Neuron (in vitro differentiated cells): ENCODE results near the gene IL1RL1.

Source experiments
- H2AFZ ChIP-seq: one replicate; pipeline ENCODE4 v1.6.1; 2013; ENCODE audit warnings: low read depth, mild to moderate bottlenecking, inconsistent platforms, low read length, moderate library complexity
- H3K27me3 ChIP-seq: one replicate; pipeline ENCODE4 v1.6.1; 2013; ENCODE audit warnings: low read length; ENCODE audit not compliant: insufficient read depth
- H3K36me3 ChIP-seq: one replicate; pipeline ENCODE4 v1.6.1; 2013; ENCODE audit warnings: low read length; ENCODE audit not compliant: insufficient read depth
- H3K4me1 ChIP-seq: one replicate; pipeline ENCODE4 v1.6.1; 2013; ENCODE audit warnings: low read length; ENCODE audit not compliant: insufficient read depth
- H3K4me3 ChIP-seq: 2 replicates; pipeline ENCODE4 v1.5.1; 2013; ENCODE audit warnings: mild to moderate bottlenecking, low read length, moderate library complexity
- H3K9me3 ChIP-seq: one replicate; pipeline ENCODE4 v1.6.1; 2013; ENCODE audit warnings: low read length

IL1RL1 gene

GRCh38 chr2:102279391-102279735 lies 32.0 kb upstream of the IL1RL1 start:
- Histone ChIP-seq H2AFZ (no peak overlapping the region), H3K4me1 (no peaks in the 10 kb centered on the region), H3K9me3 (no peaks in the 10 kb centered on the region), H3K36me3 (no peaks in the 10 kb centered on the region), H3K27me3 (no peaks in the 10 kb centered on the region), H3K4me3 (no peak overlapping the region)

DNA sequence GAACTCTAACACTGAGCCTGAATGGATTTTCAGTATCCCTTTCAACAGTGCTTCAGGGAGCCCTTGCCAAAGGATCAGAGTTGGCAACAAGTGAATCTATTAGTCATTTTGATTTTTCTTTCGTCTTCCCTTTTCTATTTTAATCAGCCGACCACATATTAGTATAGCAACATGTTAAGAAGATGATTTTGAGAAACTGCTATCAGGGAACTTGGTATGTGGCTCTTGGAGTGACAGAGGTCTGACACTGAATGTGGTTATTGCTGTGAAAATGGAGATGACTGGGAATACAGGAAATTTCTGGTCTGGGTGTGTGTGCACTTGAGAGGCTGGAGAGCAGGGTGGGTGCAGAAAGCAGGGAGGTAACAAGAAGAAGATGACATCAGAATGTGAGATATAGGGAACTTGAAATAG lies 28.7 kb upstream of the IL1RL1 start:
- Histone ChIP-seq H2AFZ (no peak overlapping the region), H3K9me3 (no peaks in the 10 kb centered on the region), H3K27me3 (no peaks in the 10 kb centered on the region), H3K36me3 (no peaks in the 10 kb centered on the region), H3K4me3 (no peak overlapping the region), H3K4me1 (no peaks in the 10 kb centered on the region)

- H3K36me3 ChIP-seq: no peaks in the 10 kb centered on the region
- no peaks in the 10 kb centered on the region for H3K9me3 ChIP-seq
- H3K4me3 ChIP-seq: no peak overlapping the region
- H3K27me3 ChIP-seq: no peaks in the 10 kb centered on the region
- no peaks in the 10 kb centered on the region for H3K4me1 ChIP-seq
- H2AFZ ChIP-seq: no peak overlapping the region
Observed at GRCh38 chr2:102283996-102284395, 27.4 kb upstream of the IL1RL1 start.

DNA sequence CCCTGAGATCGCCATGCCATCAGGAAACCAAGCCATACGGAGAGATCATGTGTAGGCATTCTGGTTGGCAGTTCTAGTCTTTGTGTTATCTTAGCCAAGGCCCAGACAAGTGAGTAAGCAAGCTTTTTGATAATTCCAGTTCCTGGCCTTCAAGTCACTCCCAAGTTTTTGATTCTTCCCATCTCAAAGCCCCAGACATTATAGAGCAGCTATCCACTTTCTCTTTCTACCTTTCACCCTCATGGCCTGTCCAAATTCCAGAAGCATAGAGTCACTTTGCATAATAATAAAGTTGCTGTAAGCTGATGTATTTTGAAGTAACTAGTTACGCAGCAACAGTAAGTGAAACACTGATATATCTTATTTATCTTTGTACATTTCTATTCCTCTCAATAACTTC lies 26.8 kb upstream of the IL1RL1 start:
- no peaks in the 10 kb centered on the region for H3K36me3 ChIP-seq
- H3K27me3 ChIP-seq: no peaks in the 10 kb centered on the region
- no peaks in the 10 kb centered on the region for H3K9me3 ChIP-seq
- no peak overlapping the region for H2AFZ ChIP-seq
- no peaks in the 10 kb centered on the region for H3K4me1 ChIP-seq
- H3K4me3 ChIP-seq: no peak overlapping the region

- Histone ChIP-seq H3K36me3 (no peaks in the 10 kb centered on the region), H3K4me3 (no peak overlapping the region), H2AFZ (no peak overlapping the region), H3K9me3 (no peaks in the 10 kb centered on the region), H3K27me3 (no peaks in the 10 kb centered on the region), H3K4me1 (no peaks in the 10 kb centered on the region)
Observed at GRCh38 chr2:102285368-102285767, 26.0 kb upstream of the IL1RL1 start.

DNA sequence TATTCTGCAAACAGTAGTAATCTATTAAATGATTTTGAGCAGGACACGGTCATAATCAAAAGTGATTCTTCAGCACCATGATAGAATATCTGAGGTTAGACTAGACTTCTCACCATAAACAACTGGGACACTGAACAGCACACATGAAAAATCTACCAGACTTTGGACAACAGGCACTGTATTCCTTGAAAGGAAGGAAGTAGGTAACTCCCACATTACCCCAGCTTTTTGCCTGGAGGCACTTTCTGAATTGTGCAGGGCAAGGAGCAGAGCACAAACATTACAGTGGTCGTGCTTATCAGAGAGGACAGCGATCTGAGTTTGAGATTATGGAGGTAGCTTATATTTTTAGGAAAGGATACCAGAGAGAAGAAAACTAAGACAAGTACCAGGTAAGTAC lies 25.3 kb upstream of the IL1RL1 start:
- Histone ChIP-seq H3K4me1 (no peaks in the 10 kb centered on the region), H3K9me3 (no peaks in the 10 kb centered on the region), H3K27me3 (no peaks in the 10 kb centered on the region), H2AFZ (no peak overlapping the region), H3K36me3 (no peaks in the 10 kb centered on the region), H3K4me3 (no peak overlapping the region)

- H2AFZ ChIP-seq: no peak overlapping the region
- H3K4me3 ChIP-seq: no peak overlapping the region
- H3K4me1 ChIP-seq: no peaks in the 10 kb centered on the region
- H3K27me3 ChIP-seq: no peaks in the 10 kb centered on the region
- H3K9me3 ChIP-seq: no peaks in the 10 kb centered on the region
- no peaks in the 10 kb centered on the region for H3K36me3 ChIP-seq
Observed at GRCh38 chr2:102289129-102289528, 22.2 kb upstream of the IL1RL1 start.

- Histone ChIP-seq H3K36me3 (no peaks in the 10 kb centered on the region), H3K27me3 (no peaks in the 10 kb centered on the region), H2AFZ (no peak overlapping the region), H3K4me3 (no peak overlapping the region), H3K4me1 (no peaks in the 10 kb centered on the region), H3K9me3 (no peaks in the 10 kb centered on the region)
Observed at GRCh38 chr2:102290594-102290993, 20.8 kb upstream of the IL1RL1 start.

- Histone ChIP-seq H3K4me3 (no peak overlapping the region), H3K27me3 (no peaks in the 10 kb centered on the region), H3K36me3 (no peaks in the 10 kb centered on the region), H2AFZ (no peak overlapping the region), H3K9me3 (no peaks in the 10 kb centered on the region), H3K4me1 (no peaks in the 10 kb centered on the region)
Observed at GRCh38 chr2:102291319-102292075, 19.9 kb upstream of the IL1RL1 start.

DNA sequence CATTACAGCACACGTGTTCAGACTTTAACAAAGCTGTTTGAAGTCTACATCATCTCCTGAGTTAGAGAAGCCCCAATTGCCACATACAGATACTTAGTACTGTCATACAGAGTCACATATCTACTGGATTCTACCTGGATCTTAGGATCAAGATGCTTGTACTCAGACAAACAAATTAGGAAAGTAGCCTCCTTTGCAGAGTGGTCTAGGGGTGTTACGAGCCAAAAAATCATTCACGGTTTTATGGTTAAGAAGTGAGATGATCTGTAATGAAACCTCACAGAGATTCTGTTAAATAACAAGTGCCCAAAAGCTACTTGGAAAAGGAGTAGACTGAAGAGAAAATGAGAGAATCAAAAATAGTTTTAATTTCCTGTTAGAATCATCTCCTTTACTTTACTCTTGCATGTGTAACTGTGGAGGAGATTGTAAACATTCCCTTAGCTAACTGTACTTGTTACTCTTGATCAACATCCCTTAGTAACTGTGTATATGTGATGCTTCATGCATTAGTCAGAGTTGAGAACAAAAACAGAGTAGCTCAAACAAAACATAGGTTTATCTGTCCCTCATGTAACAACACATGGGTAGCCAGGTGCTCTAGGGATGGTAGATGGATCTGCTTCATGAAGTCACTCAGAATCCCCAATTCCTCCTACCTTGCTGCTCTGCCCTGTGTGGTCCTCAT lies 16.4 kb upstream of the IL1RL1 start:
- Histone ChIP-seq H3K27me3 (no peaks in the 10 kb centered on the region), H3K36me3 (no peaks in the 10 kb centered on the region), H3K4me1 (no peaks in the 10 kb centered on the region), H2AFZ (no peak overlapping the region), H3K9me3 (no peaks in the 10 kb centered on the region), H3K4me3 (no peak overlapping the region)

DNA sequence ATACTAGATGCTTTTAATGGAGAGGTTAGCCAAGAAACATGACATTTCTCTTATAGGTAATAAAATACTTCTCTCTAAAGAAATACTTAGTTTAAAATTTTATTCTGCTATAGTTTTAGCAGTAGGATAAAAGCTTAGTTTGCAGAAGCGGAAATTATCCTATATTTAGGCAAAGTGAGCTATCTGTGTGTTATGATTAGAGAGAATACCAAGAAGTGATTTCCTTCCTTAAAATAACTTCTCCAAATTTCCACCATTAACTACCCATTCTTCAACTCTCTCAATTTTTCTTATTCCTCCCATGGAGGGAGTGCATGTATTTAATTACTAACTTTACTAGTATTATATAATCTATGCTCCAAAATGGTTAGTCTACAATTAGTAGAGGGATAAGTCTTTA lies 15.8 kb upstream of the IL1RL1 start:
- no peaks in the 10 kb centered on the region for H3K36me3 ChIP-seq
- H3K4me1 ChIP-seq: no peaks in the 10 kb centered on the region
- H2AFZ ChIP-seq: no peak overlapping the region
- H3K4me3 ChIP-seq: no peak overlapping the region
- H3K27me3 ChIP-seq: no peaks in the 10 kb centered on the region
- no peaks in the 10 kb centered on the region for H3K9me3 ChIP-seq

DNA sequence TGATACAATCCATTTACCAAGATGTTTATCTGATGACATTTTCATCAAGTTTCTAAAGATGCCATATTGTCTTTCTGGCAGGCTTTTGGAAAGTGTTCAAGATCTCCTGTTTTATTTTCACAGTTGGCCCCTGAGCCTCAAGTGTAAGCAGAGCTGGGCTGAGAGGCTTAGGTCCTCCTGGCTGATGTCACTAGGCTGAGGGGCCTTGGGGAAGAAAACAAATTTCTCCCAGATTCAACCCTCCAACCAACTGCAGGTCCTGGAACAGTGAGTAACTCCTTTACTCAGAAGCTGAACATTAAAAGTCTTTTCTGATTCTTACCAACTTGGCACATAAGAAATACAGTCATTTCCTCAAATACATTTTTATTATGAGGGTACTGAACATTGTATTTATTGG lies 14.9 kb upstream of the IL1RL1 start:
- Histone ChIP-seq H3K4me3 (no peak overlapping the region), H3K4me1 (no peaks in the 10 kb centered on the region), H3K9me3 (no peaks in the 10 kb centered on the region), H3K36me3 (no peaks in the 10 kb centered on the region), H3K27me3 (no peaks in the 10 kb centered on the region), H2AFZ (no peak overlapping the region)

DNA sequence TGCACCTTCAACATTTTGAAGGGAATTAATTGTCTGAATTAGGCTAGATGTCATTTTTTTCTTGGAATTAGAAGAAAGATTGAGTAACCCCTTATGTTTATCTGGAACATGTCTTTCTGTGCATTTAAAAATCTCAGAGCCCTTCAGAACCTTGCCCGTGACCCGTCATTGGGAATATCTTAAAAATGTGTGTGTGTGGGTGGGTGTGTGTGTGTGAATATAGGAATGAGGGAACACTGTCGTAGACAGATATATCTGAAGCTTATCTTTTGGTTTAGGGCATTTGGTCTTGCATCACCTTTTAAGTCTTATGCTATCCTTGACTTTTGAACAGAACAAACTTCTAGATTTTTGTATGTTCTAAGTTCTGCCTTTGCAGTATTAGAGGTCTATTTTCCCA lies 13.5 kb upstream of the IL1RL1 start:
- no peak overlapping the region for H3K4me3 ChIP-seq
- no peaks in the 10 kb centered on the region for H3K36me3 ChIP-seq
- no peak overlapping the region for H2AFZ ChIP-seq
- no peaks in the 10 kb centered on the region for H3K9me3 ChIP-seq
- H3K27me3 ChIP-seq: no peaks in the 10 kb centered on the region
- H3K4me1 ChIP-seq: no peaks in the 10 kb centered on the region
